Panc1 (cell line): ENCODE measurements around the gene LTBP3.

ENCODE experiments used
- CTCF ChIP-seq: fragments of 450-650 bp; IDR thresholded peaks from 2 replicates; pipeline ENCODE4 v1.5.1; 2017; ENCODE audit warnings: mild to moderate bottlenecking
- POLR2AphosphoS5 ChIP-seq: IDR thresholded peaks from 2 replicates; pipeline ENCODE4 v1.6.1; 2012; ENCODE audit warnings: mild to moderate bottlenecking, low read depth, low read length, moderate library complexity
- REST ChIP-seq, 2 experiments: IDR thresholded peaks; 2 replicates each; pipeline ENCODE4 v1.6.1; 2011 to 2012; ENCODE audit warnings: low read depth in 2 of 2, control low read depth in 1 of 2, low read length in 1 of 2, mild to moderate bottlenecking in 1 of 2, moderate library complexity in 1 of 2; ENCODE audit not compliant: insufficient read depth in 1 of 2
- SIN3A ChIP-seq: IDR thresholded peaks from 2 replicates; pipeline ENCODE4 v1.6.1; 2012; ENCODE audit warnings: low read depth, mild to moderate bottlenecking, low read length, moderate library complexity, borderline replicate concordance; ENCODE audit not compliant: insufficient read depth
- TCF7L2 ChIP-seq: IDR thresholded peaks from 2 replicates; pipeline ENCODE4 v1.6.1; 2011; ENCODE audit warnings: mild to moderate bottlenecking, low read depth, low read length, inconsistent platforms

GRCh38 chr11:65595131-65595530, 37.0 kb upstream of the LTBP3 start:
- TF ChIP-seq CTCF (no peak), TCF7L2 (no peak), POLR2AphosphoS5 (0 out of 2 replicates have a peak, but pooled peaks have one; percentile 9), REST (IDR thresholded peaks at IDR 0.05; ENCODE audit: insufficient read depth in 1 of 2, low read depth in 2 of 2, low read length in 1 of 2) (no peak), SIN3A (no peak)
